ENCODE measurements around the gene NYAP1. TPM values are rescaled to one million over a fixed set of nuclear protein-coding genes. Genes with fewer than 3 reads are reported as not detected.
"Not testable (repeated sequence)": the region's sequence is repeated elsewhere in the genome, so short reads cannot be mapped to it uniquely, and the experiment has no call there.

NYAP1 gene
- total RNA-seq, 3 donors from 2014 or later, result 0.23 to 2.8 (median 0.46) TPM

GRCh38 chr7:100438172-100438571 is 45.6 kb upstream of the NYAP1 start:
- DNase-seq, result no peak
- no peak overlapping the region for H3K4me3 ChIP-seq
- no peak for TF ChIP-seq CTCF (IDR thresholded peaks at IDR 0.05)
- H3K4me1 ChIP-seq (ENCODE audit: low read depth), result peaks cover 12% of the 10 kb centered on the region
- H3K36me3 ChIP-seq (ENCODE audit: low read depth), result no peaks in the 10 kb centered on the region
- ATAC-seq, result no peak
- intact Hi-C loops (cut with DNase I, micrococcal nuclease), result no loop called here
- no peaks in the 10 kb centered on the region for H3K9me3 ChIP-seq

GRCh38 chr7:100438731-100439130 is 45.0 kb upstream of the NYAP1 start:
- H3K4me3 ChIP-seq; ATAC-seq; H3K9me3 ChIP-seq; H3K36me3 ChIP-seq (ENCODE audit: low read depth); intact Hi-C loops (cut with DNase I, micrococcal nuclease); DNase-seq: not testable (repeated sequence)
- peaks cover 12% of the 10 kb centered on the region for H3K4me1 ChIP-seq (ENCODE audit: low read depth)

DNA sequence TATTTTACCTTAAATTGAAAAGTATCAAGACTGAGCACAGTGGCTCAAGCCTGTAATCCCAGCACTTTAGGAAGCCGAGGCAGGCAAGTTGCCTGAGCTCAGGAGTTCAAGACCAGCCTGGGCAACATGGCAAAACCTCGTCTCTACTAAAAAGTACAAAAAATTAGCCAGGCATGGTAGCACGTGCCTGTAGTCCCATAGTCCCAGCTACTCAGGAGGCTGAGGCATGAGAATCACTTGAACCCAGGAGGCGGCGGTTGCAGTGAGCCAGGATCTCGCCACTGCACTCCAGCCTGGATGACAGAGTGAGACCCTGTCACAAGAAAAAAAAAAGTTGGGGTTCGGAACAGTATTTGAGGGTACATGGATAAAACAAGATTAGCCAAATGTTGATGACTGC is 44.5 kb upstream of the NYAP1 start:
- peaks cover 10% of the 10 kb centered on the region for H3K4me1 ChIP-seq (ENCODE audit: low read depth)
- H3K4me3 ChIP-seq; H3K9me3 ChIP-seq; ATAC-seq; H3K36me3 ChIP-seq (ENCODE audit: low read depth); DNase-seq; intact Hi-C loops (cut with DNase I, micrococcal nuclease): not testable (repeated sequence)

GRCh38 chr7:100441641-100442535 is 41.8 kb upstream of the NYAP1 start:
- intact Hi-C loops (cut with DNase I, micrococcal nuclease), result no loop called here

DNA sequence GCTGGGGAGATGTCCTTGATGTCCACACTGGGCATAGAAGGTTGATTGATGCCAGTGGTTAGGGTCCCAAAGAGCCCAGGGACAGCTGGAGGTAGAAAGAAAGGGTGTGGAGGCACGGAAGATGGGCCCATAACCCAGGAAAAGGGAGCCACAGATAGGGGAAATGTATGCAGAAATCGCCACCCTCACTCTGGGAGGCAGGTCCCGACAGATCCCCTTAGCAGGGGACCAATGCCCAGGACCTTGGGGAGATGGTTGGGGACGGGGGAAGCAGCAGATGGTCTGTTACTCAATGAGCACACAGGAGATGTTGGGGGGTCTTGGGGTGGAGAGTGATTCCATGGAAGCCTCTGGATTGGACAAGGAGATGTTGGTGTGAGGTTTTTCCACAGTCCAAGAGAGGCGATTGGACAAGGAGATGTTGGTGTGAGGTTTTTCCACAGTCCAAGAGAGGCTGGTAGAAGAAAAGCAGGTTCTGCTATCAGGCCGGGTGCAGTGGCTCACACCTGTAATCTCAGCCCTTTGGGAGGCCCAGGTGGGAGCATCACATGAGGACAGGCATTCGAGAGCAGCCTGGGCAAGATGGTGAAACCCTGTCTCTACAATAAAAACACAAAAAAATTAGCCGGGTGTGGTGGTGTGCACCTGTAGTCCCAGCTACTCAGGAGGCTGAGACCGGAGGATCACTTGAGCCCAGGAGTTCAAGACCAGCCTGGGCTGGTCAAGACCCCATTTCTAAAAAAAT is 40.5 kb upstream of the NYAP1 start:
- Histone ChIP-seq H3K9me3 (no peaks in the 10 kb centered on the region), H3K36me3 (ENCODE audit: low read depth) (no peaks in the 10 kb centered on the region), H3K4me1 (ENCODE audit: low read depth) (no peaks in the 10 kb centered on the region), H3K4me3 (no peak overlapping the region)
- ATAC-seq (no peak), DNase-seq (no peak)
- intact Hi-C loops (cut with DNase I, micrococcal nuclease), result no loop called here
- no peak for TF ChIP-seq CTCF (IDR thresholded peaks at IDR 0.05)

More at GRCh38 chr7:100441641-100442535, 41.8 kb upstream of the NYAP1 start:
- ATAC-seq (no peak), DNase-seq (no peak)
- Histone ChIP-seq H3K9me3 (no peaks in the 10 kb centered on the region), H3K4me1 (ENCODE audit: low read depth) (no peaks in the 10 kb centered on the region), H3K4me3 (no peak overlapping the region), H3K36me3 (ENCODE audit: low read depth) (no peaks in the 10 kb centered on the region)
- no peak for TF ChIP-seq CTCF (IDR thresholded peaks at IDR 0.05)

GRCh38 chr7:100444311-100445278 is 39.1 kb upstream of the NYAP1 start:
- peak in 1 of 3 donors; percentile 49 for DNase-seq
- TF ChIP-seq CTCF (IDR thresholded peaks at IDR 0.05), result no peak
- Histone ChIP-seq H3K36me3 (ENCODE audit: low read depth) (no peaks in the 10 kb centered on the region), H3K4me3 (no peak overlapping the region), H3K4me1 (ENCODE audit: low read depth) (no peaks in the 10 kb centered on the region), H3K9me3 (no peaks in the 10 kb centered on the region)
- peak; percentile 84 for ATAC-seq
- intact Hi-C loops (cut with DNase I, micrococcal nuclease), result no loop called here
